ENCODE data around the gene MGMT. TPM values are rescaled to one million over a fixed set of nuclear protein-coding genes. Genes with fewer than 3 reads are reported as not detected.

MGMT gene
- total RNA-seq, 6 experiments from 2014 or later = 36.5 to 53.4 (median 42.3) TPM

- H3K4me1 ChIP-seq = peaks cover 0 to 8% (median 0%) of the 10 kb centered on the region in 4 donors
- no peak overlapping the region for H3K4me3 ChIP-seq
- ATAC-seq = no peak
- H3K9me3 ChIP-seq = no peaks in the 10 kb centered on the region
- WGBS (ENCODE audit: insufficient coverage, low coverage, low lambda C conversion rate, missing lambda C conversion rate) = 80% methylated on average over 6 of the region's 10 CpGs
- TF ChIP-seq POLR2A (IDR thresholded peaks at IDR 0.05) (no peak), CTCF (IDR thresholded peaks at IDR 0.05) (no peak)
- H3K27ac ChIP-seq = no peak overlapping the region
- no peaks in the 10 kb centered on the region for H3K27me3 ChIP-seq
- DNase-seq = no peak
- intact Hi-C loops (cut with DNase I) = no loop called here
- H3K36me3 ChIP-seq = no peaks in the 10 kb centered on the region
These were observed 134.7 kb downstream of the MGMT start for GRCh38 chr10:129601737-129602136.

- no peak overlapping the region for H3K27ac ChIP-seq
- DNase-seq = no peak
- H3K27me3 ChIP-seq = no peaks in the 10 kb centered on the region
- H3K4me1 ChIP-seq = peaks cover 0 to 8% (median 0%) of the 10 kb centered on the region in 4 donors
- no peak for TF ChIP-seq CTCF (IDR thresholded peaks at IDR 0.05)
- TF ChIP-seq POLR2A (IDR thresholded peaks at IDR 0.05) = no peak
- intact Hi-C loops (cut with DNase I) = no loop called here
- H3K9me3 ChIP-seq = no peaks in the 10 kb centered on the region
- no peaks in the 10 kb centered on the region for H3K36me3 ChIP-seq
- WGBS (ENCODE audit: insufficient coverage, low coverage, low lambda C conversion rate, missing lambda C conversion rate) = 83% methylated on average over 6 of the region's 6 CpGs
- no peak for ATAC-seq
- H3K4me3 ChIP-seq = no peak overlapping the region
These were observed 136.0 kb downstream of the MGMT start for GRCh38 chr10:129602938-129603535.

GRCh38 chr10:129604333-129605032, 137.4 kb downstream of the MGMT start:
- DNase-seq = no peak
- peak; percentile 50 to 73 (median 64) for ATAC-seq
- no peaks in the 10 kb centered on the region for H3K9me3 ChIP-seq
- no peak overlapping the region for H3K4me3 ChIP-seq
- 55% methylated on average over 10 of the region's 10 CpGs for WGBS (ENCODE audit: insufficient coverage, low coverage, low lambda C conversion rate, missing lambda C conversion rate)
- TF ChIP-seq CTCF (IDR thresholded peaks at IDR 0.05) = no peak
- TF ChIP-seq POLR2A (IDR thresholded peaks at IDR 0.05) = no peak
- H3K36me3 ChIP-seq = no peaks in the 10 kb centered on the region
- no peak overlapping the region for H3K27ac ChIP-seq
- peaks cover 0 to 8% (median 0%) of the 10 kb centered on the region in 4 donors for H3K4me1 ChIP-seq
- intact Hi-C loops (cut with DNase I) = no loop called here
- H3K27me3 ChIP-seq = no peaks in the 10 kb centered on the region

- intact Hi-C loops (cut with DNase I) = no loop called here
- Histone ChIP-seq H3K4me3 (no peak overlapping the region), H3K4me1 (peaks cover 0 to 8% (median 0%) of the 10 kb centered on the region in 4 donors), H3K9me3 (no peaks in the 10 kb centered on the region), H3K27me3 (no peaks in the 10 kb centered on the region), H3K36me3 (no peaks in the 10 kb centered on the region), H3K27ac (no peak overlapping the region)
- DNase-seq (no peak), ATAC-seq (no peak)
- no peak for TF ChIP-seq CTCF (IDR thresholded peaks at IDR 0.05)
- TF ChIP-seq POLR2A (IDR thresholded peaks at IDR 0.05) = no peak
- WGBS (ENCODE audit: insufficient coverage, low coverage, low lambda C conversion rate, missing lambda C conversion rate) = 90% methylated on average over 11 of the region's 11 CpGs
These were observed 138.4 kb downstream of the MGMT start for GRCh38 chr10:129605266-129605985.
